NCI-H146 treated with DMSO at 0.1 percent for 48 hours (cell line): ENCODE data around the gene DDC.
A peak's percentile ranks its signal among the peaks of the same experiment; 100 is the strongest.

ENCODE experiments used
- DNase-seq: peaks from one replicate; lab custom pipeline; 2025; ENCODE audit not compliant: unreplicated experiment; lab: John Stamatoyannopoulos, UW

Gene DDC, protein sequence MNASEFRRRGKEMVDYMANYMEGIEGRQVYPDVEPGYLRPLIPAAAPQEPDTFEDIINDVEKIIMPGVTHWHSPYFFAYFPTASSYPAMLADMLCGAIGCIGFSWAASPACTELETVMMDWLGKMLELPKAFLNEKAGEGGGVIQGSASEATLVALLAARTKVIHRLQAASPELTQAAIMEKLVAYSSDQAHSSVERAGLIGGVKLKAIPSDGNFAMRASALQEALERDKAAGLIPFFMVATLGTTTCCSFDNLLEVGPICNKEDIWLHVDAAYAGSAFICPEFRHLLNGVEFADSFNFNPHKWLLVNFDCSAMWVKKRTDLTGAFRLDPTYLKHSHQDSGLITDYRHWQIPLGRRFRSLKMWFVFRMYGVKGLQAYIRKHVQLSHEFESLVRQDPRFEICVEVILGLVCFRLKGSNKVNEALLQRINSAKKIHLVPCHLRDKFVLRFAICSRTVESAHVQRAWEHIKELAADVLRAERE

DNA sequence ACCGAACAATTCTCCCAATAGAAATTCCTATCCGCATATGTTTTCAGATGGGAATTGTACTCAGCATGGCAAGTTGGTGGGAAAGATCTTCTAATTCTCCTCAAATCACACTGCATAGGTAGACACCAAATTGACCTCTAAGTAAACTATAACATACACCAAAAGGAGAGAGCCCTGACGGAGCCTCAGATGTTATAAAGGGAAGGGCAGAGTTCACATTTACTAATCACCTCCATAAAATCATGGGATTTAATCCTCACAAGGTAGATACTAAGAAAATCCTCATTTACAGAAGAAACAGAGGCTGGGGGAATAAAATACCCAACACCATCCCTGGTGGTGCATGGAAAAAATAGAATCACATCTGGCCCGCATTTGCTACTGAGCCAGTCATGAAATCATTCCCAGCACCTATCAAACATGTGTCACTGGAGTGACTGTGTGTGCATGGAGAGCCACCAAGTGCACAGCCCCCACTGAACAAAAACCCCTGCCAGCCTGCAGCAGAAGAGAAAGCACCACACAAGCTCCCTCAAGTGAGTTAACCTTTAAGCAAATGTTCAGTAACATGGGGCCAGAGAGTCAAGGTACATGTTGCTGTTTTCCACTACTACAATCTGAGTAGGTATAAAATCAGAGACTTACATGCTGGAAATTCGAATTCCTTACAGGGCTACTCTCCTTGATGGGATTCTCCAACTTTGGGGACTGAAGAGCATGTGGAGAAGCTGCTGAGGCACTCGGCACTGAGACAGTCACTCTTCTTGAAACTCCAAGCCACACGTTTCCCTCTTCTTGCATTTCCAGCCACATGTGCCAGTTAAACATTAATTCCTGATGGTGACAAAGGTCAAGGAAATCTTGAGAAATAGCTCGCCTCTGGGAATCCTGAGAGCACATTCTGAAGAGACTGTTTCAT lies at the start of gene DDC:
DDC (minus strand) TSS at position 766 of the 919 bp plus-strand sequence. CDS start 21,320 bp downstream, outside the sequence.
- no peak for DNase-seq

DNA sequence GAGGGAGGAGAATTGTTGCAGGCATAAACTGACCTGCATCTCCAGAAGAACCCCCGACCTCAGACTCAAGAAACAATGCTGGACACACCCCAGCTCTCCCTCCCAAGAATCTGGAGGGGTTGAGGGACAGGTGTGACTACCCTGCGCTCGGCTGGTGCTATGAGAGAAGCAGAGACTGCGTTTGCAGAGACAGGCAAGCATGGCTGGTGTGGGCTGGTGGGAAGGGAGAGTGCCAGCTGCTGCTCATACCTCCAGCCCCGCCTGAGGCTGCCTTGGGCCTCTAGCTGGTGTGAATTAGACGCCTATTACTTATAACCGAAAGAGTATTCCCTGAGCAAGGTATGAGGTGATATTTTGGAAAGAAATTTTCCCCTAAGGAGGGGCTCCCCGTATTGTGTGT lies 48.3 kb upstream of the DDC start:
- DNase-seq = no peak

DNA sequence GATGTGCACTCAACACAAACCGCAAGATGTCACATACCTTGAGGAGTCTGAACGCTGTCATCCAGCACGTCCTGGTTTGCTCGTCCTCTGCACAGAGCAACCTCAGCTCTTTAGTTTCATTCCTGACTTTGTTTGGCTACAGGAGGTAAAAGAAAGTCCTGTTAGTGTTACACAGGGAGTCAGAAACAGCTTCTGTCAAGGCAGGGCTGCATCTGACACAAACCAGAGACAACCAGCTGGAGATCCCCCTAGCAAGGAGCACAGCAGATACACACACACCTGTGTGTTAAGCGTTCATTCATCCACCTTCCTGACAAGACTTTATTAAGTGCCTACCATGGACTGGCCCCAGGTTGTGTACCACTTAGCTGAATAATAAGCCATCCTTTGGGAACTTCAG lies 47.5 kb upstream of the DDC start:
- no peak for DNase-seq

DNA sequence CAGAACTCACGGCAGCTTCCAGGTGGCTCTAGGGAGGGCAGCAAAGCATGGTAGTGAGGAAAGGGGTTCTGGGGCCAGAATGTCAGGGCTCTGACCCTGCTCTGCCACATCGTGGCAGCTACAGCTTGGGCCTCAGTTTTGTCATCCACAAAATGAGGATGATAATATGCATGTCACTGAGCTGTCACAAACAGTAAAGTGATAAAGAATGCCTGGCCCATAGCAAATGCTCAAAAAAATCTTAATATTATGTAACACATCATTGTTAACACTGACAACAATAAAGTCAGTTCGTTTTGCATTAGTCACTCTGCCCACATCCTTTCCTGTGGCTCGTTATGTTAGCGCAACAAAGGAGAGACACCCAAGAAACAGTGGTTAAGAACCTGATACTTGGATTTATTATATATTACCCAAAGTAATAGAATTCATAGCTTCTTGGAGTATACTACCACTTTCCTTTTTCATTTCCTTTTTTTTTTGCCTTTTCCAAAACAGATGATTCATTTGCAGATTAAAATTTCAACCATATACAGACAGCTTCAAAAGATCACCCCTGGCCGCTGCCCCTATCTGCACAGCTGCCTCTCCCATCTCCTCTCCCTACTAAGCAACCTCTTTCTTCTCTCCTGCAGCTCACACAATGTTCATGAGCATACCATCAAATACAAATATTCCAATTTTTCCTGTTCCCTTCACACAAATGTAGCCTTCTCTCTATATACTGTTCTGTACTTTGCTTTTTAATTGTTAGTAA lies 45.5 kb upstream of the DDC start:
- DNase-seq = no peak

DNA sequence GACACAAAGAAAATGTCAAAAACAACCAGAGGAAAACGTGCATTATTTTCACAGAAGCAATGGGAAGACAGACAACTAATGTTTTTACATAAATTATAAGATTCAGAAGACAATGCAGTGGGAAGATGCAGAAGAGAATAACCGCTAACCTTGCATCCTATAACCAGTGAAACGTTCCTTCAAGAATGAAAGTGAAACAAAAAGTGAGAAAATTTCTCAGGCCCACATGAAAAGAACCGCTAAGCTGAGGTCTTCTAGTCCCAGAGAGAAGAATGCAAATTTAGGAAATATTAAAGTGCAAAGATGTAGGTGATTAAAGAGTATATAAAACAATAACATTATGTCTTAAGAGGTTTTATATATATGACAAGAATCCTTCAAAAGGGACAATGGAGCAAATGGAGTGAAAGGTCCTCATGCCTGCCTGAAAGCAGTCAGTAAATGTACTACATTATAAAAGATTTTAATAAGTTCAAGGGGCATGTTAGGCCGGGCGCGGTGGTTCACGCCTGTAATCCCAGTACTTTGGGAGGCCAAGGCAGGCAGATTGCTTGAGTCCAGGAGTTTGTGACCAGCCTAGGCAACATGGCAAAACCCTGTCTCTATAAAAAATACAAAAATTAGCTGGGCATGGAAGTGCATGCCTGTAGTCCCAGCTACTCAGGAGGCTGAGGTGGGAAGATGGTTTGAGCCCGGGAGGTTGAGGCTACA lies 43.1 kb upstream of the DDC start:
- DNase-seq = no peak

DNA sequence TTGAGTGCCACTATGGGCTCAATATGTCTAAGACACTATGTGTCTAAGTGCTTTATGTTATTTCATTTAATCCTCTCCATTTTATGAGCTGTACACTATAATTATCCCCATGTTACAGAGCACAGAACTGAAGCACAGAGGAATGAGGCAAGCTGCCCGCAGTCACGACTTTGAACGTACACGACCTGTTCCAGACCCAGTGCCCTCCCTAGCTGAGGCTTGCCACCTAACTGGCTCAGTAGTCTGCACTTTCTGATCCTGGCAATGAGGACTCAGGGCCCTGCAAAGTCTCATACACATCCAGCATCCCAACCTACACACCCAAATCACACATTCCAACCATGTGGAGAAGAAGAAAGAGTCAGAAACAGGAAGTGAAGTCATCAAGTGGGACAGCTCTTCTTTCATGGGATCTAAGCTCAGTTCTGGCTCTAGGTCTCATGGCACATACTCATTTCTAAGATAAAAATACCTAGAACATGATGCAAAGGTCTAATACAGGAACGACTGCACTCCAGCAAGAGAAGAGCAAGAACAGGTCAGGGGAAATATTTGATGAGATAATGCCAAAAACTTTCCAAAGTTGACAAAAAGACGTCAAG lies 42.4 kb upstream of the DDC start:
- no peak for DNase-seq

DNA sequence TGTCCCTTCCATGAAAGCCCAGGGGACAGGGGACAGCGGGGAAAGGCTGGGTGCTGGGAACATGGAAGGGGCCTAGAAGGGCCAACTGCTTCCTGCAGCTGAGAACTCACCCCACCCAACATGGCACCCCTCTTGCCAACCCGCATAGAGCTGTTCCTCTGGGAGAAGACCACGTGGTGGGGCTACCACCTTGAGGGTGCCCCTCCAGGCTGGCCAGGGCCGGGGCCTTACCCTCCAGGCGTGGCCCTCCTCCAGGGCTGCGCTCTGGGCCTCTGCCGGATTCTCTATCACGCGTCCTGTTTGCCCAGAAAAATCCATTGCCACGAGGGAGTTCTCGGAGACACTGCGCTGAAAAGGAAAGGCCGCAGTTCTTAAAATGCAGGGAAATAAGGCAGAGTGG lies 39.9 kb upstream of the DDC start:
- no peak for DNase-seq

DNA sequence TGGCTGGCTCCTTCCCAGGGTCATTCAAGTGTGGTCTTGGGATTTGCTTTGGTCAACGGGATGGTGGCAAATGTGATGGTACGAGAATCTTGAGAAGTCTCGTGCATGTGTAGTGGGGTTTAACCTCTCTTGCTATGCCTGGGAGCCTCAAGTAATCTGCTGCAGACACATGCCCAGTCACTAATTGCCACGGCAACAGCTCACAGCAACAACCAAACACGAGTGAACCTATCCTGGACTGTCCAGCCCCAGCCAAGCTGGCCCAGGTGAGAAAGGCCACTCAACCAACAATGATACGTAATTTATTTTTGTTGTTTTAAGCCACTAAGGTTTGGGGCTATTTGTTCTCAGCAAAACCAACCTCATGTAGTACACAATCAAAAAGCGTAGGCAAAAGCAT lies 38.1 kb upstream of the DDC start:
- no peak for DNase-seq

DNA sequence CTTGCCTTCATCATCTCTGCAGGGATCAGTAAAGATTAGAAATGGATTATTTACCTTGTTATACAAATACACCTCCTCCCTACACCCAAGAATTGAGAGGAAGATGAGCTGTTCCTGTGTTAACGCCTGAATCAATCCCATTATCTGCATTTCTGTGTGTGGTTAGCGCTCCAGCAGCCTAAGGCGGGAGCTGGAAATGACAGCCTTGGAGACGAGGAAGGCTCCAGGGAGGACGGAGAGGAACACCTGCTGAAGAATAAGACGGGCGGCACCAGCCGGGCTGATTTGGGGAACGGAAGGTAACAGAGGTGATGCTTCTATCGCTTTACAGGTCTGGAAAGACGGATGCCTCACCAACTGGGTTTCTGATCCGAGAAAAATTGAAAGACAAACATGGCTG lies 34.2 kb upstream of the DDC start:
- DNase-seq = peak; percentile 93

DNA sequence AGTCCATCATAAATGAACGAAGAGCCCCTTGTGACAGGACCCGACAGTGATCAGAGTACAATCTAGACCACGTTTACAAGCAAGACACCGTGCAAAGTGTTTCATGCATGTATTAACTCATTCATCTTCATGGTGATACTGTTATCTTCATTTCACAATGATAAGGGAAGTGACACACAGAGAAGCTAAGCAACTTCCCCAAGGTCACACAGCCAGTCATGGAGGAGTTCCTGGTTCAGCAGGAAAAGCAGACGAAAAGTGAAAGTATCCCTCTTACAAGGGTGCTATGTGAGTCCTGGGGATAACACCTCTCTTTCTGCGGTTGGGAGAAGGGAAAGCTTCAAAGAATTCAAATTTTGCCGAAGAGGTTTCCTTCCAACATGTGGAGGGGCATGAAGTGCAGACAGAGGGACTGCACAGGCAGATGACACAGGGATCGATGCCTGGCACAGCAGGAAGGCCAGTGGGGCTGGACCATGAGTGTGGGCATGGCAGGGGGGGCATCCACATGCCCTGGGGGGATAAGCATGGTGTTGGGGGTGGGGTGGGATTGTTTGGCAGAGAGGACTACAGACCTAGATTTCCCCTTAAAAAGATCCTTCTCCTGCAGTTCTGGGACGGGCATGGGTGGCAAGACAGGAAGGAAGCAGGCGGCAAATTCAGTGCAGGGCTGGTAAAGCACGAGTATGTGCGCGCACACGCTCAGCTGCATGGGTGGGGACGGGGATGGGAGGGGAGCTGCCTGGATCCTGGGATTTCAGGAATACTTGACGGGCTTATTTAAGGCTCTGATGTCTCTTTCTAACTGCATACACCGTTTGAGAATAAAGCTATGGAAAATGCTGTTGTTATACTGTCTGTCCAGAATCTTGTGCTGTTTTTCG lies 33.5 kb upstream of the DDC start:
- no peak for DNase-seq

DNA sequence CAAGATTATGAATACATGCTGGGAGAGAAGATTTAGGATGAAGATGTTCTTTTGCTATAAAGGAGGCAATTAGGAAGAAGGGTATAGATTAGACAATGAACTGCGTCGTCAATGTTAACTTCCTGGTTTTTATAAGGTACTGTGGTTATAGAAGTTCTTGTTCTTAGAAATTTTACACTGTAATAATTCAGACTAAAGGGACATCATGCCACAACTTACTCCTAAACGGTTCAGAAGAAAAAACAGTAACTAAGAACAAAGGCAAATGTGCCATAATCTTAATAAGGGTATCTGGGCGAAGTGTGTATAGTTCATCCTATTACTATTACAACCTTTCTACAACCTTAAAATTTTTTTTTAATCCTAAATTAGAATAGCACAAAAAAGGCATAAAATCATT lies 31.3 kb upstream of the DDC start:
- DNase-seq = no peak

DNA sequence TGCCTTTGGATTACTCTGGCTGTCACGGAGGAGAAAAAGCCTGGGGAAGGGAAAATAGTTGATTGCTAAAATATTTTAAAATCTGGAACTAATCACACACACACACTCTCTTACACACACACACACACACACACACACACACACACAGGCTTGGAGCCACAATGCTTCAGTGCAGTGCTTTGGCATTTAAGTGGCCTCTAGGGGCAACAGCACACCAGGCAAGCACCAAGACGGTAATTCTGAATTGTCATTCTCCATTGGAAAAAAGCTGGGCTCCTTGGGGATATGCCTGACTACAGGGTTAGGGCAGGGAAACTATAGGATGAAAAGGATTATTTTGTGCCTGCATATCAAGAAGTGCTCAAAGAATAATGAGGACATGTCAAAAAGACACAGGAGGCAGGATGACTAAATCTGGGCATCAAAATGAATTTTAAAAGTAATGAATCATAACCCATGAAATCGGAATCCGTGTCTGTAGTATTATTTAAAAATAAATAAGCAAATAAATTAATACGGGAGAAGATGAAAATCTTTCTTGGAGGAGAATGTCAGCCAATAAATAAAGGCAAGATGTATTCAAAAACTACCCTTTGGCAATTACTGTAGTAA lies 30.4 kb upstream of the DDC start:
- peak; percentile 28 for DNase-seq

DNA sequence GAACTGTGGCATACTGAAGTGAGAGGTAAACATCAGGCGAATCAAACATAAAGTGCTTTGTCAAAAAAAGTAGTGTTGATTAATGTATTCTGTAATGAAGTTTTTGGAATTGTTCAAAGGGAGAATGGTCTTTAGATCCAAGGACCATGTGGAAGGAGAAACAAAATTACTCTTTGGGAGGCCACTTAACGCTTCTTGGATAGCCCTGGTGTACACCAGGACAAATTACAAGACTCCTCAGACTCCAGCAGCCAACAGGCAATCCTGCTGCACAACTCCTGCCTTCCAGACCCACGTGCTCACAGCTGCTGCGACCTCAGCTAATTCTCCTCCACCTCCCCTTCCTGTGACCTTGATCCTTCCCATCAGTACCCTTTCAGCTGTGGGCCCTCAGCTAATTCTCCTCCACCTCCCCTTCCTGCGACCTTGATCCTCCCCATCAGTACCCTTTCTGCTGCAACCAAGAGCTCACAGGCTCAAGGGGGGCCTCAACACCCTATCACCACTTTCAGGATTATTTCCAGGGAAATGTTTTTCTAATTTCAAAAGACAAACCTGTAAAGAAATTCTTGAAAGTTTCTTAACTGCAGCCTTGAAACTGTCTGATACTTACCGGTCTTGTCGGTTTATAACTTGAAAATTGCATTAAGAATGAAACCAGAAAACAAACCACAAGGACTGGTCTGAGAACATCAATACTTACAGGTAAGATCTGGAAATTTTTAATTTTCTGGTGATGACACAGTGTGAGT lies 29.7 kb upstream of the DDC start:
- DNase-seq = no peak

DNA sequence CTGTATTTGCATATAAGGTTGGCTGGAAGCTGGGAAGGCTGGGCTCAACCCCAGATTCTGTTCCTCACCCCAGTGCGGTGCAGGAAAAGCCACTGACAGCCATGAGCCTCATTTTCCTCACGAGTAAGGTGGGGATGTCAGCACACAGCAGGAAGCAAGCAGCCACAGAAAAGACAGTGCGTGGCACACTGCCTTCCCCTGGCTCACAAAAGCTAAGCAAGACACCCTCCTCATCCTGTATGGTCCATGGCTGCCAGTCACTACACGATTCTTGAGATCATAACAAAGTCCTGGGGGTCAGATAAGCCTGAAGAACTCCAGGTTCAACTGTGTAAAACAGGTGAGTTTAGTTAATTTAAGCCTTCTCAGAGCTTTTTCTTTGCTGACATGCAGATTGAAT lies 28.9 kb upstream of the DDC start:
- no peak for DNase-seq

DNA sequence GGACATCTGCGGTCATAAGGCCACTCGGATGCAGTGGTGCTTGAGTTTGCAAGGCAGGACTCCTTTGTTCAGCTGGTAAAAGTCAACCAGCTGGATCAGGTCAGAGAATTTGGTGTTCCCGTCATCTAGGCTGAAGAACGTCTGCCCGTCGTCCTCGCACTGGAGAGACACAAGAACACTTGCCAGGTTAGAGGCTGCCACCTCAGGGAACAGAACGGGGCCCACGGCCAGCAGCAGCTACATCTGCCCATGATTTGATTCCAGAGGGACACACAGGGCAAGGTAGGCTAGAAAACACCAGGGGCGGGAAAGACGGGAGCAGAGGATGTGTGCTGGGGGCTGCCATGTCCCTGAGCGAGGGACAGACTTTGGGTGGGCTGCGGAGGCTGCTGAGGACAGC lies 27.7 kb upstream of the DDC start:
- no peak for DNase-seq

DNA sequence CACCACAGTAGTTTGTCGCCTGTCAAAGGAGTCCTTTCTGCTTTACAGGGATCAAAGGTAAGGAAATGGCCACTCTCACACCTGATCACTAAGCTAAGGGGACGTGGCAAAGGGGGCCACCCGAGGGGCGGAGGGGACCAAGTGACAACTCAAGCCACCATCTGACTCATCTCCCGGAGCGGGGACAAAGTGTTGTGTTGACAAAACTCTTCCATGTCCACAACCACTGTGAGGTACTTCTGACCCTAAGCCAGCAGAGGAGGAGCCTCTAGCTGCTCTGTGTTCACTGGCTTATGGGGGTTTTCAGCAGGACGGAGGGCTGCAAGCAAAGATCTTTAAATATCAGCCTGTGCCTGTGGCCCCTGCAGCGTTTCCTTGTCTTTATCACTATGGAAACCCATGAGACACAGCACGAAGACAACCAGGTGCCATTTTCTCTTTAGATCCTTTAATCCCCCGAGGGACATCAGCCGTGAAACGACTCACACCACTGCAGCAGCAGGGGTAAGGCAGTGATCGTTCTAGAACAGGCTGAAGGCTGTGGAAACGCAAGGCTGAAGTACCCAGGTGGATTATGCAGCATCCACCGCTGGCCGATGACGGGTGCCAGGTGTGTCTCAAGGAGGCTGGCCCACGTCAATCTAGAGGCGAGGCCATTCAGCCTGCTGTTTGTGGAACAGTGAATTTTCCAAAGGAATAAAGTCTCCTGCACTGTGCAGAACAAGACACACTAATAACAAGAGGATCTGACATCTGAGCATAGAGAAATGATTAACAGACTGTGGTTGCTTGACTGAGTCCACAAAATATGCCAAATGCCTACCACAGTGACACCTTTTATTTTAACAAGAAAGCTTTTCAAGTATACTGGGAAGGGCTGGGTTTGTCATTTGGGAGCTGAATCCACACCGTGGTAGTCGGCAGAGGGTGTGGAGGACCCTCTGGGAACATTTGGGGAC lies 26.6 kb upstream of the DDC start:
- DNase-seq = peak; percentile 83

DNA sequence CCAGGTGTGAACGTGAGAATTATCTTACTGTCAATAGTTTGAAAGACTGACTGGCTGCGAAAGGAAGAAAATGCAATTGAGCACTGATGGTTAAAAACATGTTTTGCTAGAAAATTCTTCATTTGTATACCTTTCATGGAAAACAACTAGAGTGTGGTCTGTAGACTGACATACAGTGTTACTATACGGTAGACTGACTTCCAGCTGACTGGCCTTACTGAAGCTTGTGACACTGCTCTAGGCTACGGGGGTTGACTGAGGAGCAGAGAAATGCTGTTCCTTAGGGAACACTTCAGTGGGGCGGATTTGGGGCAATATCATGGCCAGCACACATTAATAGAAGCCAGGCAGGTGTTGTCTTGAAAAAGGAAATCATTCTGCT lies 25.9 kb upstream of the DDC start:
- DNase-seq = no peak
